ENCODE results near the gene NCDN. TPM values are rescaled to one million over a fixed set of nuclear protein-coding genes. Genes with fewer than 3 reads are reported as not detected.

The NCDN gene
- total and polyA plus RNA-seq, 2 of the 8 experiments (the other 6 are each of a cell fraction or from before 2014, with no cell fraction given): 26.2 to 35.4 TPM

GRCh38 chr1:35539824-35540261, 17.8 kb upstream of the NCDN start (continued):
- TF ChIP-seq, protein P1, sequence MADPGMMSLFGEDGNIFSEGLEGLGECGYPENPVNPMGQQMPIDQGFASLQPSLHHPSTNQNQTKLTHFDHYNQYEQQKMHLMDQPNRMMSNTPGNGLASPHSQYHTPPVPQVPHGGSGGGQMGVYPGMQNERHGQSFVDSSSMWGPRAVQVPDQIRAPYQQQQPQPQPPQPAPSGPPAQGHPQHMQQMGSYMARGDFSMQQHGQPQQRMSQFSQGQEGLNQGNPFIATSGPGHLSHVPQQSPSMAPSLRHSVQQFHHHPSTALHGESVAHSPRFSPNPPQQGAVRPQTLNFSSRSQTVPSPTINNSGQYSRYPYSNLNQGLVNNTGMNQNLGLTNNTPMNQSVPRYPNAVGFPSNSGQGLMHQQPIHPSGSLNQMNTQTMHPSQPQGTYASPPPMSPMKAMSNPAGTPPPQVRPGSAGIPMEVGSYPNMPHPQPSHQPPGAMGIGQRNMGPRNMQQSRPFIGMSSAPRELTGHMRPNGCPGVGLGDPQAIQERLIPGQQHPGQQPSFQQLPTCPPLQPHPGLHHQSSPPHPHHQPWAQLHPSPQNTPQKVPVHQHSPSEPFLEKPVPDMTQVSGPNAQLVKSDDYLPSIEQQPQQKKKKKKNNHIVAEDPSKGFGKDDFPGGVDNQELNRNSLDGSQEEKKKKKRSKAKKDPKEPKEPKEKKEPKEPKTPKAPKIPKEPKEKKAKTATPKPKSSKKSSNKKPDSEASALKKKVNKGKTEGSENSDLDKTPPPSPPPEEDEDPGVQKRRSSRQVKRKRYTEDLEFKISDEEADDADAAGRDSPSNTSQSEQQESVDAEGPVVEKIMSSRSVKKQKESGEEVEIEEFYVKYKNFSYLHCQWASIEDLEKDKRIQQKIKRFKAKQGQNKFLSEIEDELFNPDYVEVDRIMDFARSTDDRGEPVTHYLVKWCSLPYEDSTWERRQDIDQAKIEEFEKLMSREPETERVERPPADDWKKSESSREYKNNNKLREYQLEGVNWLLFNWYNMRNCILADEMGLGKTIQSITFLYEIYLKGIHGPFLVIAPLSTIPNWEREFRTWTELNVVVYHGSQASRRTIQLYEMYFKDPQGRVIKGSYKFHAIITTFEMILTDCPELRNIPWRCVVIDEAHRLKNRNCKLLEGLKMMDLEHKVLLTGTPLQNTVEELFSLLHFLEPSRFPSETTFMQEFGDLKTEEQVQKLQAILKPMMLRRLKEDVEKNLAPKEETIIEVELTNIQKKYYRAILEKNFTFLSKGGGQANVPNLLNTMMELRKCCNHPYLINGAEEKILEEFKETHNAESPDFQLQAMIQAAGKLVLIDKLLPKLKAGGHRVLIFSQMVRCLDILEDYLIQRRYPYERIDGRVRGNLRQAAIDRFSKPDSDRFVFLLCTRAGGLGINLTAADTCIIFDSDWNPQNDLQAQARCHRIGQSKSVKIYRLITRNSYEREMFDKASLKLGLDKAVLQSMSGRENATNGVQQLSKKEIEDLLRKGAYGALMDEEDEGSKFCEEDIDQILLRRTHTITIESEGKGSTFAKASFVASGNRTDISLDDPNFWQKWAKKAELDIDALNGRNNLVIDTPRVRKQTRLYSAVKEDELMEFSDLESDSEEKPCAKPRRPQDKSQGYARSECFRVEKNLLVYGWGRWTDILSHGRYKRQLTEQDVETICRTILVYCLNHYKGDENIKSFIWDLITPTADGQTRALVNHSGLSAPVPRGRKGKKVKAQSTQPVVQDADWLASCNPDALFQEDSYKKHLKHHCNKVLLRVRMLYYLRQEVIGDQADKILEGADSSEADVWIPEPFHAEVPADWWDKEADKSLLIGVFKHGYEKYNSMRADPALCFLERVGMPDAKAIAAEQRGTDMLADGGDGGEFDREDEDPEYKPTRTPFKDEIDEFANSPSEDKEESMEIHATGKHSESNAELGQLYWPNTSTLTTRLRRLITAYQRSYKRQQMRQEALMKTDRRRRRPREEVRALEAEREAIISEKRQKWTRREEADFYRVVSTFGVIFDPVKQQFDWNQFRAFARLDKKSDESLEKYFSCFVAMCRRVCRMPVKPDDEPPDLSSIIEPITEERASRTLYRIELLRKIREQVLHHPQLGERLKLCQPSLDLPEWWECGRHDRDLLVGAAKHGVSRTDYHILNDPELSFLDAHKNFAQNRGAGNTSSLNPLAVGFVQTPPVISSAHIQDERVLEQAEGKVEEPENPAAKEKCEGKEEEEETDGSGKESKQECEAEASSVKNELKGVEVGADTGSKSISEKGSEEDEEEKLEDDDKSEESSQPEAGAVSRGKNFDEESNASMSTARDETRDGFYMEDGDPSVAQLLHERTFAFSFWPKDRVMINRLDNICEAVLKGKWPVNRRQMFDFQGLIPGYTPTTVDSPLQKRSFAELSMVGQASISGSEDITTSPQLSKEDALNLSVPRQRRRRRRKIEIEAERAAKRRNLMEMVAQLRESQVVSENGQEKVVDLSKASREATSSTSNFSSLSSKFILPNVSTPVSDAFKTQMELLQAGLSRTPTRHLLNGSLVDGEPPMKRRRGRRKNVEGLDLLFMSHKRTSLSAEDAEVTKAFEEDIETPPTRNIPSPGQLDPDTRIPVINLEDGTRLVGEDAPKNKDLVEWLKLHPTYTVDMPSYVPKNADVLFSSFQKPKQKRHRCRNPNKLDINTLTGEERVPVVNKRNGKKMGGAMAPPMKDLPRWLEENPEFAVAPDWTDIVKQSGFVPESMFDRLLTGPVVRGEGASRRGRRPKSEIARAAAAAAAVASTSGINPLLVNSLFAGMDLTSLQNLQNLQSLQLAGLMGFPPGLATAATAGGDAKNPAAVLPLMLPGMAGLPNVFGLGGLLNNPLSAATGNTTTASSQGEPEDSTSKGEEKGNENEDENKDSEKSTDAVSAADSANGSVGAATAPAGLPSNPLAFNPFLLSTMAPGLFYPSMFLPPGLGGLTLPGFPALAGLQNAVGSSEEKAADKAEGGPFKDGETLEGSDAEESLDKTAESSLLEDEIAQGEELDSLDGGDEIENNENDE (IDR thresholded peaks at IDR 0.05; ENCODE audit: insufficient replicate concordance, low read length): no peak
- no peak for TF ChIP-seq SIRT6 (IDR thresholded peaks at IDR 0.05; ENCODE audit: low read length)
- no peak for TF ChIP-seq KDM1A (IDR thresholded peaks at IDR 0.05; ENCODE audit: borderline replicate concordance, low read length)
- TF ChIP-seq, protein P2, sequence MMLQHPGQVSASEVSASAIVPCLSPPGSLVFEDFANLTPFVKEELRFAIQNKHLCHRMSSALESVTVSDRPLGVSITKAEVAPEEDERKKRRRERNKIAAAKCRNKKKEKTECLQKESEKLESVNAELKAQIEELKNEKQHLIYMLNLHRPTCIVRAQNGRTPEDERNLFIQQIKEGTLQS (IDR thresholded peaks at IDR 0.05; ENCODE audit: insufficient read depth, low read depth, low read length): no peak
- no peak for TF ChIP-seq POU5F1 (IDR thresholded peaks at IDR 0.05; ENCODE audit: low read depth, low read length)
- no peak for TF ChIP-seq YY1 (IDR thresholded peaks at IDR 0.05; ENCODE audit: low read depth, low read length)
- no peak for TF ChIP-seq ATF2 (IDR thresholded peaks at IDR 0.05; ENCODE audit: low read length)

Data from H1 (cell line).